Ascending aorta (tissue), 2 donors: ENCODE results near the gene UIMC1. TPM values are rescaled to one million over a fixed set of nuclear protein-coding genes. Genes with fewer than 3 reads are reported as not detected.
A peak's percentile ranks its signal among the peaks of the same experiment; 100 is the strongest.
"Not testable (repeated sequence)": the region's sequence is repeated elsewhere in the genome, so short reads cannot be mapped to it uniquely, and the experiment has no call there.

Source experiments
- DNase-seq, 2 donors: peaks; one replicate each; pipeline ENCODE4 v3.0.0-alpha.2; 2019; ENCODE audit warnings: low spot score in 2 of 2
- H3K27ac ChIP-seq, 2 donors: fragments of 200-600 bp; sonication (generic); one replicate each; pipeline ENCODE4 v1.5.1; 2016 to 2017; ENCODE audit warnings: mild to moderate bottlenecking in 1 of 2
- H3K27me3 ChIP-seq: fragments of 200-600 bp; sonication (generic); one replicate; pipeline ENCODE4 v1.5.1; 2017
- H3K36me3 ChIP-seq, 2 donors: fragments of 200-600 bp; sonication (generic); one replicate each; pipeline ENCODE4 v1.5.1; 2016
- H3K4me1 ChIP-seq, 2 donors: fragments of 200-600 bp; sonication (generic); one replicate each; pipeline ENCODE4 v1.5.1; 2016 to 2017; ENCODE audit warnings: mild to moderate bottlenecking in 1 of 2
- H3K4me3 ChIP-seq, 2 donors: fragments of 200-600 bp; sonication (generic); one replicate each; pipeline ENCODE4 v1.5.1; 2016 to 2017; ENCODE audit warnings: mild to moderate bottlenecking in 1 of 2
- H3K9me3 ChIP-seq, 2 donors: fragments of 200-600 bp; sonication (generic); one replicate each; pipeline ENCODE4 v1.5.1; 2016
- intact Hi-C: fragments of 100-400 bp; cut with DNase I; formaldehyde crosslinking; loops from one replicate; pipeline ENCODE4 v1.15.1; 2023
- total RNA-seq: library from RNA; depleted of rRNA; stranded (reverse); fragments of >200 nt; gene quantifications from one replicate; pipeline ENCODE4 v1.1.0, GENCODE V29; 2016
- TF ChIP-seq, protein P1 (sequence below), 3 experiments: fragments of 200-600 bp in 2 of 3; fragments of 450-650 bp in 1 of 3; sonication (generic) in 2 of 3; IDR thresholded peaks; one replicate each; pipeline ENCODE4 v1.5.1; 2016 to 2019; ENCODE audit warnings: antibody characterized with exemption in 3 of 3, mild to moderate bottlenecking in 1 of 3, moderate library complexity in 1 of 3

UIMC1 gene
- total RNA-seq, 1 donor from 2014 or later = 32.5 TPM

DNA sequence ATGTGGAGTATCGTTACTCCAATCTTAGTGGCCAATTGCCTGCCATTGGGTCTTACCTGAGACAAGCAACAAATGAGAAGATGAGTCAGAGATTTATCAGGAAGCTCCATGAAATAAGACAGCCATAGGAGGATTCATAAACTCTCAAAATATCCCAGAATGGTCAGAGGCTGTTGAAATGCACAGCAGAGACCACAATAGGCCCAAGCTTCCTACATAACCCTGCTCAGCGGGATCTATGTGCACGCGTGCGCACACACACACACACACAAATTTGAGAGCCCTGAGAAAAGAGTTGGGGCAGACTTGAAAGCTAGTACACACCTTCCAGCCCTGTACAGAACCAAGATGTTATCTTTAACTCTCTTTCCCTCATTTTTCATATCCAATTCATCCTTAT lies 9.8 kb downstream of the UIMC1 start:
- no peak overlapping the region for H3K4me3 ChIP-seq
- H3K27ac ChIP-seq = peak overlapping the region in 1 of 2 donors; percentile 51
- peaks cover 0 to 6% of the 10 kb centered on the region in 2 donors for H3K4me1 ChIP-seq
- no peaks in the 10 kb centered on the region for H3K36me3 ChIP-seq
- DNase-seq = no peak
- intact Hi-C loops = no loop called here
- H3K9me3 ChIP-seq = peaks cover 0 to 8% of the 10 kb centered on the region in 2 donors
- TF ChIP-seq, protein P1, sequence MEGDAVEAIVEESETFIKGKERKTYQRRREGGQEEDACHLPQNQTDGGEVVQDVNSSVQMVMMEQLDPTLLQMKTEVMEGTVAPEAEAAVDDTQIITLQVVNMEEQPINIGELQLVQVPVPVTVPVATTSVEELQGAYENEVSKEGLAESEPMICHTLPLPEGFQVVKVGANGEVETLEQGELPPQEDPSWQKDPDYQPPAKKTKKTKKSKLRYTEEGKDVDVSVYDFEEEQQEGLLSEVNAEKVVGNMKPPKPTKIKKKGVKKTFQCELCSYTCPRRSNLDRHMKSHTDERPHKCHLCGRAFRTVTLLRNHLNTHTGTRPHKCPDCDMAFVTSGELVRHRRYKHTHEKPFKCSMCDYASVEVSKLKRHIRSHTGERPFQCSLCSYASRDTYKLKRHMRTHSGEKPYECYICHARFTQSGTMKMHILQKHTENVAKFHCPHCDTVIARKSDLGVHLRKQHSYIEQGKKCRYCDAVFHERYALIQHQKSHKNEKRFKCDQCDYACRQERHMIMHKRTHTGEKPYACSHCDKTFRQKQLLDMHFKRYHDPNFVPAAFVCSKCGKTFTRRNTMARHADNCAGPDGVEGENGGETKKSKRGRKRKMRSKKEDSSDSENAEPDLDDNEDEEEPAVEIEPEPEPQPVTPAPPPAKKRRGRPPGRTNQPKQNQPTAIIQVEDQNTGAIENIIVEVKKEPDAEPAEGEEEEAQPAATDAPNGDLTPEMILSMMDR (IDR thresholded peaks at IDR 0.05) = no peak
- no peaks in the 10 kb centered on the region for H3K27me3 ChIP-seq

DNA sequence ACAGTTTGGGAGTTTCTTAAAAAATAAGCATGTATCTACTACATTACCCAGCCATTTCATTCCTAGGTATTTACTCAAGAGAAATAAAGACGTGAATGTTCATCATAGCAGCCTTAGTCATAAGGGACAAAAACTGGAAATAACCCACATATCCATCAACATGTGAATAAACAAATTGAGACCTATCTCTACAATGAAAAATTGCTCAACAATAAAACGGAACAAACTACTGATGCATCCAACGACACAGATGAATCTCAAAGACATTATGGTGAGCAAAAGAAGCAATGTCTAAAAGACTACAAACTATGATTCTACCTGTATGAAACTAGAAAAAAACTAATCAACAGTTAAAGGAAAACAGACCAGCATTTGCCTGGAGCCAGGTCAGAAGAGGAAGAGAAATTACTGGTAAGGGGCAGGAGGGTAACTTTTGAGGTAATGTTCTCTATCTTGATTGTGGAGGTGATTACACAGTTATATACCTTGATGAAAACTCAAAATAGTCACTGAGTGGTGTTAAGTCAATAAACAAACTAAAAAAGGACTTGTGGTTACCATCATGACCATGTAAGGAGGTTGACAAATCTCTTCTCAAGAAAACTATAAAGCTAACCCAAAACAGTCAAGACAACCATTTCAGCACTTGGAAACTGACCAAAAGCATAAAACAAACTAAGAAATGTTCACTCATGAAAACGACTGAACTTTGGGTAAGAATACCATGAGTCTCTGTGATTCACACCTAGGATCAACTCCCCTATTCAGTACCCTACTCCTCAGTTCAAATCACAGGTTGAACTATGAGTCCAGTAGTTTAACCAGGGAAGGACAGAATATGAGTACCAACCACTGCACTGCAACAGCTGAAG lies 10.4 kb downstream of the UIMC1 start:
- H3K27ac ChIP-seq = peak overlapping the region; percentile 25 to 51
- intact Hi-C loops = no loop called here

DNA sequence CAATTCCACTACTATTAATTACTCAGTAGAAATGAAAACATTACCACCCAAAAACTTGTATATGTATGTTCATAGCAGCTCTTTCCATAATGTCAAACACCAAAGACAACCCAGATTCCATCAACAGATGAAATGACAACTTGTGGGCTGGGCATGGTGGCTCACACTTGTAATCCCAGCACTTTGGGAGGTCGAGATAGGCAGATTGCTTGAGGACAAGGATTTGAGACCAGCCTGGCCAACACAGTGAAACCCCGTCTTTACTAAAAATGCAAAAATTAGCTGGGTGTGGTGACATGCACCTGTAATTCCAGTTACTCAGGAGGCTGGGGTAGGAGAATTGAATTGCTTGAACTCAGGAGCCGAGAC lies 11.5 kb downstream of the UIMC1 start:
- Histone ChIP-seq H3K27me3 (no peaks in the 10 kb centered on the region), H3K36me3 (no peaks in the 10 kb centered on the region), H3K9me3 (peaks cover 0 to 8% of the 10 kb centered on the region in 2 donors), H3K27ac (peak overlapping the region; percentile 25 to 53), H3K4me3 (no peak overlapping the region), H3K4me1 (peaks cover 0 to 6% of the 10 kb centered on the region in 2 donors)
- TF ChIP-seq, protein P1 (IDR thresholded peaks at IDR 0.05) = no peak
- DNase-seq = no peak
- intact Hi-C loops = no loop called here

More for the DNA sequence above, 10.4 kb downstream of the UIMC1 start:
- Histone ChIP-seq H3K4me3 (no peak overlapping the region), H3K9me3 (peaks cover 0 to 8% of the 10 kb centered on the region in 2 donors), H3K4me1 (peaks cover 0 to 6% of the 10 kb centered on the region in 2 donors), H3K36me3 (no peaks in the 10 kb centered on the region), H3K27me3 (no peaks in the 10 kb centered on the region)
- TF ChIP-seq, protein P1 (IDR thresholded peaks at IDR 0.05) = no peak
- no peak for DNase-seq

DNA sequence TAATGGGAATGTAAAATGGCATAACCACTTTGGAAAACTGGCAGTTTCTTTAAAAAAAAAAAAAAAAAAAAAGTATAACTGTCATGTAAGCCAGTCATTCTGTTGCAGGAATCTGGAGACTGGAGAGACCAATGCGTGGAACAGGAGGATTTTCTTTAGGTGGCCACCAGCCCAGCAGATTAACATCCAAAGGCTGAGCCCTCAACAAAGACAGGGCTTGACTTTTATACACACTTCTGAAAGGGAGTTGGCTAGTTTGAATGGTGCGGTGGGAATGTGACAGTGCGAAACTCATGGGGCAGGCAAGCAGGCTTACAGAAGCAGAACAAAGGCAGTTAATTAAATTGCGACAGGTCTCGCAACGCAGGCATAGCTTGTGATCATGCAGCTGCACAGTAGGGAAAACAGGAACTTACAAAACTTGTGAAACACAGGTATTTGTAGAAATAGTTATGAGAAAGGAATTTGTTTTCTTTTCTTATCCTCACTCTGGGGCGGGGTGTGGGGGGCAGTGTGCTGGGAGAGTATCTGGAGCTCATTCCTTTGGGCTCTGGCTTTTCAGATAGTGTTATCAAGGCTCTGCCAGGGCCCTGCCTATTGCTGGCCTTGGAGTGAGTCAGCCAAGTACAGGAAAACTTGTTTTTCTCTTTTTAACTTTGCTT lies 12.0 kb downstream of the UIMC1 start:
- H3K4me3 ChIP-seq = no peak overlapping the region
- H3K27ac ChIP-seq = peak overlapping the region; percentile 25 to 53
- TF ChIP-seq, protein P1 (IDR thresholded peaks at IDR 0.05) = no peak
- H3K9me3 ChIP-seq = peaks cover 0 to 8% of the 10 kb centered on the region in 2 donors
- H3K27me3 ChIP-seq = no peaks in the 10 kb centered on the region
- DNase-seq = peak; percentile 18 to 67
- peaks cover 0 to 6% of the 10 kb centered on the region in 2 donors for H3K4me1 ChIP-seq
- H3K36me3 ChIP-seq = no peaks in the 10 kb centered on the region
- intact Hi-C loops = no loop called here

DNA sequence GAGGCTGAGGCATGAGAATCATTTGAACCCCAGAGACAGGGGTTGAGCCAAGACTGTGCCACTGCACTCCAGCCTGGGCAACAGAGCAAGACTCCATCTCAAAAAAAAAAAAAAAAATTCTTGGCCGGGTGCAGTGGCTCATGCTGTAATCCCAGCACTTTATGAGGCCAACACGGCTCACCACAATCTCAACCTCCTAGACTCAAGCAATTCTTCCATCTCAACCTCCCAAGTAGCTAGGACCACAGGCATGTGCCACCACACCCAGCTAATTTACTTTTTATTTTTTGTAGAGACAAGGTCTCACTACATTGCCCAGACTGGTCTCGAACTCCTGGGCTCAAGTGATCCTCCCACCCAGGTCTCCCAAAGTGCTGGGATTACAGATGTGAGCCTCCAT lies 13.5 kb downstream of the UIMC1 start:
- intact Hi-C loops, H3K9me3 ChIP-seq, H3K27ac ChIP-seq, H3K27me3 ChIP-seq, H3K4me3 ChIP-seq, DNase-seq, H3K4me1 ChIP-seq, H3K36me3 ChIP-seq: not testable (repeated sequence)

DNA sequence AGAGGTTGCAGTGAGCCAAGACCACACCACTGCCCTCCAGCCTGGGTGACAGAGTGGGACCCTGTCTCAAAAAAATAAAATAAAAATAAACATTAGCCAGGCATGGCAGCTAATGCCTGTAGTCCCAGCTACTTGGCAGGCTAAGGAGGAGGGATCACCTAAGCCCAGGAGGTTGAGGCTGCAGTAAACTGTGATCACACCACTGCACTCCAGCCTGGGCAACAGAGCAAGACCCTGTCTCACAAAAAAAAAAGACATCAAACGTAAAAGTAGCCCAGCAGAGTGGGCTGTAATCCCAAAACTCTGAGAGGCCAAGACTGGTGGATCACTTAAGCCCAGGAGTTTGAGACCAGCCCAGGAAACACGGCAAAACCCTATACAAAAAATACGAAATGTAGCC lies 19.0 kb downstream of the UIMC1 start:
- TF ChIP-seq, protein P1 (IDR thresholded peaks at IDR 0.05) = no peak
- no peak overlapping the region for H3K27ac ChIP-seq
- H3K4me3 ChIP-seq = no peak overlapping the region
- no peak for DNase-seq
- H3K27me3 ChIP-seq = no peaks in the 10 kb centered on the region
- H3K4me1 ChIP-seq = peaks cover 0 to 2% of the 10 kb centered on the region in 2 donors
- peaks cover 0 to 3% of the 10 kb centered on the region in 2 donors for H3K36me3 ChIP-seq
- H3K9me3 ChIP-seq = no peaks in the 10 kb centered on the region
- intact Hi-C loops = no loop called here
